SH-SY5Y (cell line): ENCODE measurements around the gene EXD3.

Experiments used
- GATA2 ChIP-seq: IDR thresholded peaks from 2 replicates; pipeline ENCODE4 v1.6.1; 2011; ENCODE audit warnings: mild to moderate bottlenecking, low read depth, low read length
- GATA3 ChIP-seq: IDR thresholded peaks from 2 replicates; pipeline ENCODE4 v1.6.1; 2011; ENCODE audit warnings: low read depth, mild to moderate bottlenecking, low read length, moderate library complexity

DNA sequence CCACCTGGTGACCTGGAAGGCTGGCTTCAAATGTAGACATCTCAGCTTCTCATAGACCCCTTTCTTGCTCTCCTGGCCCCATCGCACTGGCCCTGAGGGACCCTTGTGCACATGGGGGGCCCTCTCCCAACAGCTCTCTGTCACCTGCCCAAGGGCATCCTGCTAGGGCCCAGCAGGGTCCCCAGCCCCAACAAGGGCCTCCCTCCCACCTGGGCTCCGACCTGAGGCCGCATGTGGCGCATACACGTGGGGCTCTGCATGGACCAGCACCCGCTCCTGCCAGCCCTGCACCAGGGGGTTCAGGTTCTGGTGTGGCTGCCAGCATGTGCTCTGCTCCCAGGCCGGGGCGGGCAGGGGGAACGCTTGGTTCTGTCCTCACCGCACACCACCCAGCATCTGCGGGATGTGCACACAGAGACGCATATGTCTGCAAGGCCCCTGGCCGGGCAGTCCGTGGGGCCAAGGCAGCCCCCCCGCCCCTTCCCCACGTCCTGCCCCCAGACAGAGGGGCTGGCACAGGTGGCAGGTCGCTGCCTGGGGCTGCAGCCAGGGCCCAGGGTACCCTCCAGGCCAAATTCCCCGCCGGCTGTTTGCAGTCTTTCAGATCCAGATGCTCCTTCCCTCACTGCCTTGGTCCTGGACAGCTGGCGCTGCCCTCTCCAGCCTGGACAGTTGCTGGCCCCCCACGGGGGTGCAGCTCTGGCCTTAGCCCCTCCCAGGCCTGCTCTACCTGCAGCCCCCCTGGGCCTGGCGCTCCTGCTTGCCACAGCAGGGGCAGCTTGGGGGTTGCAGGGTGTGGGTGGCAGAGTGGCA lies 103.0 kb downstream of the EXD3 start:
- no peak for TF ChIP-seq GATA2
- no peak for TF ChIP-seq GATA3
